PC-3 (cell line): ENCODE data around the gene PTPRN. TPM values are rescaled to one million over a fixed set of nuclear protein-coding genes. Genes with fewer than 3 reads are reported as not detected.
A peak's percentile ranks its signal among the peaks of the same experiment; 100 is the strongest.
"Not testable (repeated sequence)": the region's sequence is repeated elsewhere in the genome, so short reads cannot be mapped to it uniquely, and the experiment has no call there.

Experiments used
- ATAC-seq: fragments of 200-7000 bp; cut with Tn5 transposase; 2 replicates; pipeline ENCODE4 v1.9.1; 2020; ENCODE audit warnings: mild to moderate bottlenecking, moderate library complexity
- BruUV-seq: library from RNA; stranded (reverse); fragments of 400-500 nt; replicated peaks from 2 replicates; lab custom pipeline; 2021; lab: Mats Ljungman, UMichigan
- CTCF ChIA-PET: fragments of 300-600 bp; sonication (Branson Sonifier 250); formaldehyde crosslinking; loops from one replicate; lab custom pipeline; 2022; ENCODE audit warnings: antibody characterized with exemption; lab: Charles Lee
- POLR2A ChIA-PET: fragments of 300-600 bp; sonication (Branson Sonifier 250); formaldehyde crosslinking; loops from one replicate; lab custom pipeline; 2022; ENCODE audit warnings: antibody characterized with exemption; ENCODE audit not compliant: unreplicated experiment; lab: Charles Lee
- DNase-seq: peaks from one replicate; pipeline ENCODE4 v3.0.0-alpha.2; 2015
- H2AFZ ChIP-seq: fragments of 300-600 bp; sonication (generic); 2 replicates; pipeline ENCODE4 v1.6.0; 2016; ENCODE audit warnings: antibody characterized with exemption, low read length
- H3F3A ChIP-seq: fragments of 300-600 bp; sonication (generic); one replicate; pipeline ENCODE4 v1.6.0; 2017; ENCODE audit warnings: antibody characterized with exemption, low read length, control low read depth, mild to moderate bottlenecking; ENCODE audit not compliant: unreplicated experiment
- H3K27ac ChIP-seq: fragments of 300-600 bp; sonication (generic); 2 replicates; pipeline ENCODE4 v1.5.1; 2016; ENCODE audit warnings: mild to moderate bottlenecking, low read length
- H3K27me3 ChIP-seq: fragments of 300-600 bp; sonication (generic); 2 replicates; pipeline ENCODE4 v1.6.1; 2016; ENCODE audit warnings: low read length, mixed read lengths
- H3K36me3 ChIP-seq: fragments of 300-600 bp; sonication (generic); 2 replicates; pipeline ENCODE4 v1.6.1; 2016; ENCODE audit warnings: low read depth, mixed run types, low read length, mixed read lengths
- H3K4me1 ChIP-seq: fragments of 300-600 bp; sonication (generic); 2 replicates; pipeline ENCODE4 v1.5.1; 2016; ENCODE audit warnings: low read length; ENCODE audit not compliant: insufficient read depth
- H3K4me2 ChIP-seq: fragments of 300-600 bp; sonication (generic); 2 replicates; pipeline ENCODE4 v1.6.0; 2016; ENCODE audit warnings: low read length
- H3K4me3 ChIP-seq: fragments of 300-600 bp; sonication (generic); 2 replicates; pipeline ENCODE4 v1.5.1; 2016; ENCODE audit warnings: mild to moderate bottlenecking, low read length, mixed read lengths
- H3K79me2 ChIP-seq: fragments of 300-600 bp; sonication (generic); 2 replicates; pipeline ENCODE4 v1.6.1; 2017; ENCODE audit warnings: low read length, mixed read lengths
- H3K9ac ChIP-seq: fragments of 300-600 bp; sonication (generic); 2 replicates; pipeline ENCODE4 v1.6.0; 2016; ENCODE audit warnings: mild to moderate bottlenecking, low read length
- H3K9me2 ChIP-seq: fragments of 300-600 bp; sonication (generic); replicated peaks from 2 replicates; pipeline ENCODE4 v1.6.1; 2016; ENCODE audit warnings: mixed run types, low read length, mixed read lengths
- H3K9me3 ChIP-seq: fragments of 300-600 bp; sonication (generic); 2 replicates; pipeline ENCODE4 v1.6.1; 2016; ENCODE audit warnings: low read length, mixed read lengths
- H4K20me1 ChIP-seq: fragments of 300-600 bp; sonication (generic); 2 replicates; pipeline ENCODE4 v1.6.1; 2016; ENCODE audit warnings: low read length, mixed read lengths
- EZH2 ChIP-seq: fragments of 300-600 bp; sonication (generic); IDR thresholded peaks from one replicate; pipeline ENCODE4 v1.6.1; 2017; ENCODE audit warnings: antibody characterized with exemption, mild to moderate bottlenecking, low read length; ENCODE audit not compliant: unreplicated experiment
- EZH2phosphoT487 ChIP-seq: fragments of 300-600 bp; sonication (generic); IDR thresholded peaks from 2 replicates; pipeline ENCODE4 v1.6.1; 2018; ENCODE audit warnings: mild to moderate bottlenecking, antibody characterized with exemption, low read length, borderline replicate concordance
- intact Hi-C: fragments of 100-400 bp; cut with micrococcal nuclease; formaldehyde crosslinking; loops from 2 replicates; pipeline ENCODE4 v1.9.0; 2023
- total RNA-seq: library from RNA; depleted of rRNA; stranded (reverse); fragments of >200 nt; gene quantifications from 2 replicates; pipeline ENCODE4 v1.2.3, GENCODE V29; 2014
- TF ChIP-seq, protein P1 (sequence below): fragments of 300-600 bp; sonication (generic); conservative IDR thresholded peaks from 2 replicates; pipeline ENCODE4 v1.5.1; 2017; ENCODE audit warnings: antibody characterized with exemption, low read depth, mild to moderate bottlenecking, low read length

The PTPRN gene
- total RNA-seq, 1 experiment from 2014 or later, result 0.07 TPM

DNA sequence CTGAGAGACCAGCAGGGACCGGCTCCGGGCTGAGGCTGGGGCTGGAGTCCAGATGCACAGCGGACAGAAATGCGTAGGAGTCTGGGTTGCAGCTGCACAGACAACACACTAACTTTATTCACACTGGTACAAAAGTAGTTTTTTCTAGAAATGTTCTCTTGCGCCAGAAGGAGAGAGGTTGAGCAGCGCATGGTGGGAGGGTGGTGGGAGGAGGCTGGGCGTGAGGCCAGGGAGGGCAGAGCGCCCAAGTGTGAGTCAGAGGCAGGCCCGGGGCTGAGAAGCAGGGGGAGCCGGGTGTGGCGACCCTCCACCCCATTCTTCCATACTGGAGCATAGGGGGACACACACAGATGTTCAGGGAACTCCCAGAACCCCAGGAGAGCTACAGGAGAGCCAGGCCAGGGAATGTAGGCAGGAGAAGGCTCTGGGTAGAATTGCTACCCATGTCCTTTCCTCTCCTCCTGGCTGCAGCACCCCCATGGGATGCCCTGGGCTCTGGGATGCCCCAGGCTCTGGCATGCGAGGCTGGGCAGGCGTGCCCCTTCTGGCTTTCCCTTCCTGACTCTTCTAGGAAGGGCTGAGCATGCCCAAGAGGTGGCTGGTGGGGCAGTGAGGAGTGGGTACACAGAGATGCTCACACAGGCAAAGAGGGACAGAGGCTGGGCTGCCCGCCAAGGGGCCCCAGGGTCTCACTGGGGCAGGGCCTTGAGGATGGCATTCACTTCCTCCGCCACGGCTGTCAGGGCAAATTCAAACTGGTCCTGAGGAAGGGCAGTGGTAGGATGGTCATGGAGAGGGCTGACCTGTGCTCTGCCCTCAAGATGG is 19.5 kb downstream of the PTPRN start:
- no TSS peak for BruUV-seq
- DNase-seq (peak; percentile 72), ATAC-seq (peak; percentile 52)
- no peaks in the 10 kb centered on the region for H3F3A ChIP-seq
- H4K20me1 ChIP-seq, result no peaks in the 10 kb centered on the region
- no peak overlapping the region for H3K27ac ChIP-seq
- H3K4me3 ChIP-seq, result no peak overlapping the region
- TF ChIP-seq, protein P1, sequence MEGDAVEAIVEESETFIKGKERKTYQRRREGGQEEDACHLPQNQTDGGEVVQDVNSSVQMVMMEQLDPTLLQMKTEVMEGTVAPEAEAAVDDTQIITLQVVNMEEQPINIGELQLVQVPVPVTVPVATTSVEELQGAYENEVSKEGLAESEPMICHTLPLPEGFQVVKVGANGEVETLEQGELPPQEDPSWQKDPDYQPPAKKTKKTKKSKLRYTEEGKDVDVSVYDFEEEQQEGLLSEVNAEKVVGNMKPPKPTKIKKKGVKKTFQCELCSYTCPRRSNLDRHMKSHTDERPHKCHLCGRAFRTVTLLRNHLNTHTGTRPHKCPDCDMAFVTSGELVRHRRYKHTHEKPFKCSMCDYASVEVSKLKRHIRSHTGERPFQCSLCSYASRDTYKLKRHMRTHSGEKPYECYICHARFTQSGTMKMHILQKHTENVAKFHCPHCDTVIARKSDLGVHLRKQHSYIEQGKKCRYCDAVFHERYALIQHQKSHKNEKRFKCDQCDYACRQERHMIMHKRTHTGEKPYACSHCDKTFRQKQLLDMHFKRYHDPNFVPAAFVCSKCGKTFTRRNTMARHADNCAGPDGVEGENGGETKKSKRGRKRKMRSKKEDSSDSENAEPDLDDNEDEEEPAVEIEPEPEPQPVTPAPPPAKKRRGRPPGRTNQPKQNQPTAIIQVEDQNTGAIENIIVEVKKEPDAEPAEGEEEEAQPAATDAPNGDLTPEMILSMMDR, result no peak
- no peak for TF ChIP-seq EZH2
- no peak for TF ChIP-seq EZH2phosphoT487
- intact Hi-C loops, result no loop called here
- no peaks in the 10 kb centered on the region for H3K27me3 ChIP-seq
- POLR2A ChIA-PET, result no interaction called here
- peaks cover 18% of the 10 kb centered on the region for H3K4me1 ChIP-seq
- no peak overlapping the region for H2AFZ ChIP-seq
- H3K36me3 ChIP-seq, result peaks cover 3% of the 10 kb centered on the region; the same call in 1 of the 2 replicates
- H3K9me2 ChIP-seq, result no peaks in the 10 kb centered on the region
- CTCF ChIA-PET, result no interaction called here
- H3K4me2 ChIP-seq, result peak overlapping the region; percentile 42
- no peaks in the 10 kb centered on the region for H3K9me3 ChIP-seq
- no peak overlapping the region for H3K9ac ChIP-seq
- no peaks in the 10 kb centered on the region for H3K79me2 ChIP-seq

GRCh38 chr2:219289195-219289536 is 20.0 kb downstream of the PTPRN start:
- Histone ChIP-seq H3K9me3 (no peaks in the 10 kb centered on the region), H3K27me3 (no peaks in the 10 kb centered on the region), H3K9me2 (no peaks in the 10 kb centered on the region), H3K27ac (no peak overlapping the region), H4K20me1 (no peaks in the 10 kb centered on the region), H3K9ac (no peak overlapping the region), H3K36me3 (peaks cover 3% of the 10 kb centered on the region; the same call in 1 of the 2 replicates), H2AFZ (no peak overlapping the region), H3K4me3 (no peak overlapping the region), H3K79me2 (no peaks in the 10 kb centered on the region), H3F3A (no peaks in the 10 kb centered on the region), H3K4me2 (peak overlapping the region; percentile 42), H3K4me1 (peaks cover 14% of the 10 kb centered on the region)
- TF ChIP-seq EZH2phosphoT487, result no peak
- TF ChIP-seq, protein P1, result no peak
- TF ChIP-seq EZH2, result no peak
- POLR2A ChIA-PET, result no interaction called here
- ATAC-seq (no peak), DNase-seq (no peak)
- CTCF ChIA-PET, result no interaction called here
- intact Hi-C loops, result no loop called here
- BruUV-seq, result no TSS peak

GRCh38 chr2:219287580-219288265 is 21.5 kb downstream of the PTPRN start:
- Histone ChIP-seq H3K9me3 (no peaks in the 10 kb centered on the region), H3K9ac (no peak overlapping the region), H3K79me2 (no peaks in the 10 kb centered on the region), H4K20me1 (no peaks in the 10 kb centered on the region), H3K9me2 (no peaks in the 10 kb centered on the region), H3K4me1 (peaks cover 11% of the 10 kb centered on the region), H3K27ac (no peak overlapping the region), H3K36me3 (peaks cover 3% of the 10 kb centered on the region; the same call in 1 of the 2 replicates), H3K4me2 (no peak overlapping the region), H3K4me3 (no peak overlapping the region), H3F3A (no peaks in the 10 kb centered on the region), H2AFZ (no peak overlapping the region), H3K27me3 (no peaks in the 10 kb centered on the region)
- intact Hi-C loops, result no loop called here
- TF ChIP-seq, protein P1, result no peak
- no peak for TF ChIP-seq EZH2phosphoT487
- TF ChIP-seq EZH2, result no peak
- ATAC-seq (no peak), DNase-seq (no peak)
- ChIA-PET POLR2A (interaction anchor here (0.6 kb wide), 1 partner anchor 66 kb away, joined by 6 read pairs; no protein-coding TSS in a partner anchor), CTCF (no interaction called here)
- no TSS peak for BruUV-seq

GRCh38 chr2:219287116-219287440 is 22.1 kb downstream of the PTPRN start:
- H3K27me3 ChIP-seq, H3K9ac ChIP-seq, POLR2A ChIA-PET, H3F3A ChIP-seq, H3K27ac ChIP-seq, H3K4me3 ChIP-seq, BruUV-seq, ATAC-seq, H2AFZ ChIP-seq, CTCF ChIA-PET, intact Hi-C loops, H3K9me3 ChIP-seq, H3K79me2 ChIP-seq, H3K36me3 ChIP-seq, H3K4me2 ChIP-seq, H4K20me1 ChIP-seq, H3K9me2 ChIP-seq, DNase-seq: not testable (repeated sequence)
- H3K4me1 ChIP-seq, result peaks cover 11% of the 10 kb centered on the region
